Stimulated activated CD4-positive, alpha-beta T cell treated with anti-CD3 and anti-CD28 coated beads, Interleukin-15, amount 100 ng/mL, for 24 hours (primary cell): ENCODE data around the gene TMEM63B.
"Not testable (repeated sequence)": the region's sequence is repeated elsewhere in the genome, so short reads cannot be mapped to it uniquely, and the experiment has no call there.

ENCODE experiments used
- DNase-seq: peaks from one replicate; pipeline ENCODE4 v3.0.0-alpha.2; 2020

The TMEM63B gene

GRCh38 chr6:44196351-44196750, 69.0 kb downstream of the TMEM63B start:
- not testable (repeated sequence) for DNase-seq

- no peak for DNase-seq
Measured at GRCh38 chr6:44198684-44199083, 71.3 kb downstream of the TMEM63B start.

- no peak for DNase-seq
Measured at GRCh38 chr6:44199883-44200282, 72.5 kb downstream of the TMEM63B start.

GRCh38 chr6:44201200-44201599, 73.8 kb downstream of the TMEM63B start:
- DNase-seq, result no peak

- no peak for DNase-seq
Measured at GRCh38 chr6:44201638-44202303, 74.4 kb downstream of the TMEM63B start.

GRCh38 chr6:44202332-44202971, 75.1 kb downstream of the TMEM63B start:
- DNase-seq, result no peak

- DNase-seq, result no peak
Measured at GRCh38 chr6:44202972-44203750, 75.8 kb downstream of the TMEM63B start.

GRCh38 chr6:44203955-44204354, 76.6 kb downstream of the TMEM63B start:
- DNase-seq, result no peak
